PC-9 (cell line): ENCODE data around the gene ACAP2. TPM values are rescaled to one million over a fixed set of nuclear protein-coding genes. Genes with fewer than 3 reads are reported as not detected.

Experiments
- BruUV-seq: library from RNA; stranded (reverse); fragments of 400-500 nt; replicated peaks from 2 replicates; lab custom pipeline; 2021; lab: Mats Ljungman, UMichigan
- CTCF ChIA-PET: fragments of 300-600 bp; sonication (Branson Sonifier 250); formaldehyde crosslinking; loops from one replicate; lab custom pipeline; 2022; ENCODE audit warnings: antibody characterized with exemption; lab: Charles Lee
- POLR2A ChIA-PET: fragments of 300-600 bp; sonication (Branson Sonifier 250); formaldehyde crosslinking; loops from one replicate; lab custom pipeline; 2022; ENCODE audit warnings: antibody characterized with exemption; ENCODE audit not compliant: unreplicated experiment; lab: Charles Lee
- DNase-seq, 2 experiments: peaks; one replicate each; pipeline versions ENCODE4 v3.0.0 to v3.0.0-alpha.2; 2015 to 2022; ENCODE audit warnings: mixed read lengths in 1 of 2
- H2AFZ ChIP-seq: fragments of 200-600 bp; sonication (generic); 2 replicates; pipeline ENCODE4 v1.8.1; 2017; ENCODE audit warnings: antibody characterized with exemption
- H3F3A ChIP-seq: fragments of 200-600 bp; sonication (generic); 2 replicates; pipeline ENCODE4 v1.8.1; 2017; ENCODE audit warnings: antibody characterized with exemption, mild to moderate bottlenecking, low read depth; ENCODE audit not compliant: insufficient read depth
- H3K27ac ChIP-seq: fragments of 200-600 bp; sonication (generic); 2 replicates; pipeline ENCODE4 v1.6.1; 2016; ENCODE audit warnings: mixed run types
- H3K27me3 ChIP-seq: fragments of 200-600 bp; sonication (generic); 2 replicates; pipeline ENCODE4 v1.6.1; 2016; ENCODE audit warnings: low read depth, mixed run types; ENCODE audit not compliant: insufficient read depth
- H3K36me3 ChIP-seq: fragments of 200-600 bp; sonication (generic); 2 replicates; pipeline ENCODE4 v1.6.1; 2016; ENCODE audit warnings: low read depth, mixed run types
- H3K4me1 ChIP-seq: fragments of 200-600 bp; sonication (generic); replicated peaks from 2 replicates; pipeline ENCODE4 v1.6.1; 2016; ENCODE audit warnings: mixed run types; ENCODE audit not compliant: insufficient read depth
- H3K4me2 ChIP-seq: fragments of 200-600 bp; sonication (generic); 2 replicates; pipeline ENCODE4 v1.6.1; 2017; ENCODE audit warnings: mixed run types
- H3K4me3 ChIP-seq: fragments of 200-600 bp; sonication (generic); 2 replicates; pipeline ENCODE4 v1.6.1; 2016; ENCODE audit warnings: mixed run types
- H3K79me2 ChIP-seq: fragments of 200-600 bp; sonication (generic); 2 replicates; pipeline ENCODE4 v1.6.1; 2017; ENCODE audit warnings: low read depth, mixed run types
- H3K9me2 ChIP-seq: fragments of 200-600 bp; sonication (generic); 2 replicates; pipeline ENCODE4 v1.8.1; 2017; ENCODE audit warnings: mild to moderate bottlenecking; ENCODE audit not compliant: insufficient read depth
- H3K9me3 ChIP-seq: fragments of 200-600 bp; sonication (generic); 2 replicates; pipeline ENCODE4 v1.8.1; 2016; ENCODE audit warnings: low read depth; ENCODE audit not compliant: insufficient read depth
- H4K20me1 ChIP-seq: fragments of 200-600 bp; sonication (generic); 2 replicates; pipeline ENCODE4 v1.8.1; 2017; ENCODE audit not compliant: insufficient read depth
- EZH2 ChIP-seq: fragments of 200-600 bp; sonication (generic); IDR thresholded peaks from 2 replicates; pipeline ENCODE4 v1.8.0; 2017; ENCODE audit warnings: antibody characterized with exemption, low read depth
- intact Hi-C: fragments of 100-400 bp; cut with micrococcal nuclease; formaldehyde crosslinking; loops from one replicate; pipeline ENCODE4 v1.10.0; 2022; ENCODE audit not compliant: unreplicated experiment
- total RNA-seq: library from RNA; stranded (reverse); gene quantifications from 2 replicates; pipeline ENCODE4 v1.2.3, GENCODE V29; 2021
- TF ChIP-seq, protein P1 (sequence below): fragments of 200-600 bp; sonication (generic); conservative IDR thresholded peaks from 2 replicates; pipeline ENCODE4 v1.6.1; 2017; ENCODE audit warnings: mixed run types, antibody characterized with exemption, mild to moderate bottlenecking, moderate library complexity

The ACAP2 gene
- total RNA-seq, 1 experiment from 2014 or later: 67.9 TPM

DNA sequence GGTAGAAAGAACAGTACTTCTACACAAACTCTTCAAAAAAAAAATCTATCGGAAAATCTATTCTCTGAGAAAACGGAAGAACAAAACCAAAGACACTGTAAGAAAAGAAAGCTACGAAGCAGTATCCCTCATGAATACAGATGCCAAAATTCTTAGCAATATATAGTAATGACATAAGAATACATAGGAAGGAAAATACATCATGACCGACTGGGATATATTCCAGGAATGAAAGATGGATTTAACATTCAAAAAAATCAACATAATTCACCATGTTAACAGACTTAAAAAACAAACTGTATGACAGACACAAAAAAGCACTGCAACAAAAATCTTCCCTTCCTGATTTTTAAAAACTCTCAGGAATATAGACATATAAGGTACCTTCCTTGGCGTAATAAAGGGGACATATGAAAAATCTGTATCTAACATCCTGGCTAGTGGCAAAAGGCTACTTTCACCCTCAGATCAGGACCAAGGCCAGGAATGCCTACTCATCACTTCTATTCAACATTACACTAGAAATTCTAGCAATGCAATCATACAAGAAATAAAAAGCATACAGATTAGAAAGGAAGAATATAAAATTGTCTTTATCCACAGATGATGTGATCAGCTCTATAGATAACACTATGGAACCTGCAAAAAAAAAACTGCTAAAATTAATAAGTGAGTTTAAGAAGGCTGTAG lies 94.2 kb downstream of the ACAP2 start:
- Histone ChIP-seq H3F3A (peaks cover 19% of the 10 kb centered on the region), H3K9me3 (no peaks in the 10 kb centered on the region), H3K27me3 (no peaks in the 10 kb centered on the region), H3K27ac (no peak overlapping the region), H3K4me1 (peaks cover 11% of the 10 kb centered on the region), H3K4me3 (no peak overlapping the region), H2AFZ (no peak overlapping the region), H4K20me1 (0 out of 2 replicates have a peak, but pooled peaks cover 4% of the 10 kb centered on the region), H3K4me2 (no peak overlapping the region), H3K36me3 (0 out of 2 replicates have a peak, but pooled peaks cover 7% of the 10 kb centered on the region), H3K9me2 (no peaks in the 10 kb centered on the region), H3K79me2 (0 out of 2 replicates have a peak, but pooled peaks cover 13% of the 10 kb centered on the region)
- POLR2A ChIA-PET: interaction anchor here (0.6 kb wide), 1 partner anchor 9 kb away, joined by 3 read pairs; no protein-coding TSS in a partner anchor
- TF ChIP-seq, protein P1, sequence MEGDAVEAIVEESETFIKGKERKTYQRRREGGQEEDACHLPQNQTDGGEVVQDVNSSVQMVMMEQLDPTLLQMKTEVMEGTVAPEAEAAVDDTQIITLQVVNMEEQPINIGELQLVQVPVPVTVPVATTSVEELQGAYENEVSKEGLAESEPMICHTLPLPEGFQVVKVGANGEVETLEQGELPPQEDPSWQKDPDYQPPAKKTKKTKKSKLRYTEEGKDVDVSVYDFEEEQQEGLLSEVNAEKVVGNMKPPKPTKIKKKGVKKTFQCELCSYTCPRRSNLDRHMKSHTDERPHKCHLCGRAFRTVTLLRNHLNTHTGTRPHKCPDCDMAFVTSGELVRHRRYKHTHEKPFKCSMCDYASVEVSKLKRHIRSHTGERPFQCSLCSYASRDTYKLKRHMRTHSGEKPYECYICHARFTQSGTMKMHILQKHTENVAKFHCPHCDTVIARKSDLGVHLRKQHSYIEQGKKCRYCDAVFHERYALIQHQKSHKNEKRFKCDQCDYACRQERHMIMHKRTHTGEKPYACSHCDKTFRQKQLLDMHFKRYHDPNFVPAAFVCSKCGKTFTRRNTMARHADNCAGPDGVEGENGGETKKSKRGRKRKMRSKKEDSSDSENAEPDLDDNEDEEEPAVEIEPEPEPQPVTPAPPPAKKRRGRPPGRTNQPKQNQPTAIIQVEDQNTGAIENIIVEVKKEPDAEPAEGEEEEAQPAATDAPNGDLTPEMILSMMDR: no peak
- TF ChIP-seq EZH2: no peak
- no TSS peak for BruUV-seq
- intact Hi-C loops: no loop called here
- CTCF ChIA-PET: no interaction called here
- no peak for DNase-seq

DNA sequence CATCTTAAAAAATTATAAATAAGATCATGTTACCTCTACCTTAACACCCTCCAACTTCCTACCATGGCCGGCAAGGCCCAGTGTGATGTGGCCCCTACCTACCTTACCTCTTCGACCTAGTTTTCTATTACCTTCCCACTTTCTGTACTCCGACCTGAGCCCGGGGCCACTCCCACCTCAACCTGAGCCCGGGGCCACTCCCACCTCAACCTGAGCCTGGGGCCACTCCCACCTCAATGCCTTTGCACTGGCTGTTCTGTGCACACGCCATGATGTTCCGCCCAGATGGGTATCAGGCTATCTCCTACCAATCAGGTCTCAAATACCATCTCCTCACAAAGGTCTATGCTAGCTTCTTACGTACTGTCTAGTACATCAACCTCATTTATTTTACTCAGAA lies 105.1 kb downstream of the ACAP2 start:
- intact Hi-C loops: no loop called here

DNA sequence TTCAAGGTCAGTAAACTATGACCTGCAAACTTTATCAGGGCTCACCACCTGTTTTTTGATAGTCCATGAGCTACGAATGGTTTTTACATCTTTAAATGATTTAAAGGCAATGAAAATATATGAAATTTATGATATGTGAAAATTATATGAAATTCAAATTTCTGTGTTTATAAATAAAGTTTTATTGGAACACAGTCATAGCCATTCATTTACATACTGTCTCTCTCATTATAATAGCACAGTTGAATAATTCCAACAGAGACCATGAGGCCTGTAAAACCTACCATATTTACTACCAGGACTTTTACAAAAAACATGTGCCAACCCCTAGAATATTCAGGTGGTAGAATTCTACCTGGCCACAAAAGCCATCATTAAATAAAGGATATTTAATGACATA lies 107.9 kb downstream of the ACAP2 start:
- TF ChIP-seq, protein P1: no peak
- no peak for TF ChIP-seq EZH2
- Histone ChIP-seq H4K20me1 (no peaks in the 10 kb centered on the region), H3K36me3 (0 out of 2 replicates have a peak, but pooled peaks cover 10% of the 10 kb centered on the region), H3K4me2 (no peak overlapping the region), H3K79me2 (no peaks in the 10 kb centered on the region), H2AFZ (no peak overlapping the region), H3K27ac (no peak overlapping the region), H3F3A (no peaks in the 10 kb centered on the region), H3K27me3 (no peaks in the 10 kb centered on the region), H3K9me2 (no peaks in the 10 kb centered on the region), H3K9me3 (no peaks in the 10 kb centered on the region), H3K4me3 (no peak overlapping the region), H3K4me1 (no peaks in the 10 kb centered on the region)
- intact Hi-C loops: no loop called here
- no peak for DNase-seq
- no TSS peak for BruUV-seq
- ChIA-PET CTCF (no interaction called here), POLR2A (no interaction called here)

More for the DNA sequence above, 105.1 kb downstream of the ACAP2 start:
- Histone ChIP-seq H3F3A (no peaks in the 10 kb centered on the region), H3K4me2 (no peak overlapping the region), H3K27me3 (no peaks in the 10 kb centered on the region), H3K9me2 (no peaks in the 10 kb centered on the region), H3K4me3 (no peak overlapping the region), H3K79me2 (no peaks in the 10 kb centered on the region; the same call in 1 of the 2 replicates), H3K4me1 (no peaks in the 10 kb centered on the region), H4K20me1 (no peaks in the 10 kb centered on the region), H2AFZ (no peak overlapping the region), H3K36me3 (0 out of 2 replicates have a peak, but pooled peaks cover 23% of the 10 kb centered on the region), H3K27ac (no peak overlapping the region), H3K9me3 (no peaks in the 10 kb centered on the region)
- CTCF ChIA-PET: no interaction called here
- POLR2A ChIA-PET: no interaction called here
- no TSS peak for BruUV-seq
- no peak for TF ChIP-seq EZH2
- TF ChIP-seq, protein P1: no peak
- DNase-seq: no peak
